ENCODE measurements around the gene CD63.
A peak's percentile ranks its signal among the peaks of the same experiment; 100 is the strongest.

DNA sequence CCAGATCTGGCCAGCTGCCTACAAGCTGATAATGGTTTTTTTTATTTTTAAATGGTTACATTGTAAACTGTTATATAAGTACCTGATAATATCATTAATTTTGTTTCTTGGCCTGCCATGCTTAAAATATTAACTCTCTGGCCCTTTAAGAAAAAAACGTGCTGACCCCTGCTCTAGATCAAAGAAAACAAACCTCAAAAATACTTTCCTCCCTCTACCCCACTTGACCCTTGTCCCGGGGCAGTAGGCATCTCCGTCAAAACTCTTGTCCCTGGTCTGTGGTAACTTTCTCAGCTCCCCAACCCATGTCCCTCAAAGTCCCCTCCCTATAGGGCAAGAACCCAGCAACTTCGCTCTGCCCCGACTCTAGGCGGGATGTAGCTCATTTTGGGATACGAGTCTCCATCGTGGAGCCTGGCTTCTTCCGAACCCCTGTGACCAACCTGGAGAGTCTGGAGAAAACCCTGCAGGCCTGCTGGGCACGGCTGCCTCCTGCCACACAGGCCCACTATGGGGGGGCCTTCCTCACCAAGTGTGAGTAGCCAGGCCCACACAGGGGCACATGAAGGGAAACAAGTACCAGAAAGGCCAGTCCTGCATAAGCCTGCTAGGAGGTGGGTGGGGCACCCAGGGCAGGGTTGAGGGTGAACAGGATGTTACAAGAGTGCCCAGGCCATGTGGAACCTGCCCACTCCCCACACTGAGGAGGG, 5.1 kb downstream of the CD63 start:
- TF ChIP-seq RAD21 (IDR thresholded peaks at IDR 0.05; ENCODE audit: low read length) (no peak), CEBPB (IDR thresholded peaks at IDR 0.05; ENCODE audit: low read depth, low read length) (no peak), POLR2A (IDR thresholded peaks at IDR 0.05; ENCODE audit: low read depth, low read length) (no peak; the same call in 1 of the 2 replicates), MAFK (IDR thresholded peaks at IDR 0.05; ENCODE audit: low read depth, low read length) (no peak), RCOR1 (IDR thresholded peaks at IDR 0.05; ENCODE audit: insufficient replicate concordance, low read length) (no peak), USF2 (IDR thresholded peaks at IDR 0.05; ENCODE audit: low read depth, low read length) (no peak), RFX5 (IDR thresholded peaks at IDR 0.05; ENCODE audit: low read depth, low read length) (0 out of 2 replicates have a peak, but pooled peaks have one; percentile 8)
- TF ChIP-seq, protein P1, sequence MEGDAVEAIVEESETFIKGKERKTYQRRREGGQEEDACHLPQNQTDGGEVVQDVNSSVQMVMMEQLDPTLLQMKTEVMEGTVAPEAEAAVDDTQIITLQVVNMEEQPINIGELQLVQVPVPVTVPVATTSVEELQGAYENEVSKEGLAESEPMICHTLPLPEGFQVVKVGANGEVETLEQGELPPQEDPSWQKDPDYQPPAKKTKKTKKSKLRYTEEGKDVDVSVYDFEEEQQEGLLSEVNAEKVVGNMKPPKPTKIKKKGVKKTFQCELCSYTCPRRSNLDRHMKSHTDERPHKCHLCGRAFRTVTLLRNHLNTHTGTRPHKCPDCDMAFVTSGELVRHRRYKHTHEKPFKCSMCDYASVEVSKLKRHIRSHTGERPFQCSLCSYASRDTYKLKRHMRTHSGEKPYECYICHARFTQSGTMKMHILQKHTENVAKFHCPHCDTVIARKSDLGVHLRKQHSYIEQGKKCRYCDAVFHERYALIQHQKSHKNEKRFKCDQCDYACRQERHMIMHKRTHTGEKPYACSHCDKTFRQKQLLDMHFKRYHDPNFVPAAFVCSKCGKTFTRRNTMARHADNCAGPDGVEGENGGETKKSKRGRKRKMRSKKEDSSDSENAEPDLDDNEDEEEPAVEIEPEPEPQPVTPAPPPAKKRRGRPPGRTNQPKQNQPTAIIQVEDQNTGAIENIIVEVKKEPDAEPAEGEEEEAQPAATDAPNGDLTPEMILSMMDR (conservative IDR thresholded peaks at IDR 0.05; ENCODE audit: low read depth, low read length), result no peak
